ENCODE data around the gene MGAT5.

DNA sequence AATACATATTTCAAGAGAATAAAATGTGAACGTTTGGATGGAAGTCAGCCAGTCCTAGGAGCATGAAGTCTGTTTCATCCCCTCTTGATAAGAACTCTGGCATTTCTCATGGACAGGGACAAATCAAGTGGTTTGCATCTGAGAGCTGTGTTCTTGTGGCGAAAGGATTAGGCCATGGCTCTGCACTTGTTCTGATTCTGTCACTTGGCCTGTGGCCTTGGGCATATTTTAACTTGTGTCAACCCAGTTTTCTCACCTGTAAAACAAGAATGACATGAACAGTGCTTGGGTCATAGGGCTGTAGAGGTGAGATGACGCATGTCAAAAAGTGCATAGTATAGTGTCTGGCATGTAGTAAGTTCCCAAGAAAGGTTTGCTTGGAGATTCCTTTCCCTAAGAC, 125.8 kb downstream of the MGAT5 start:
- TF ChIP-seq, protein P1, sequence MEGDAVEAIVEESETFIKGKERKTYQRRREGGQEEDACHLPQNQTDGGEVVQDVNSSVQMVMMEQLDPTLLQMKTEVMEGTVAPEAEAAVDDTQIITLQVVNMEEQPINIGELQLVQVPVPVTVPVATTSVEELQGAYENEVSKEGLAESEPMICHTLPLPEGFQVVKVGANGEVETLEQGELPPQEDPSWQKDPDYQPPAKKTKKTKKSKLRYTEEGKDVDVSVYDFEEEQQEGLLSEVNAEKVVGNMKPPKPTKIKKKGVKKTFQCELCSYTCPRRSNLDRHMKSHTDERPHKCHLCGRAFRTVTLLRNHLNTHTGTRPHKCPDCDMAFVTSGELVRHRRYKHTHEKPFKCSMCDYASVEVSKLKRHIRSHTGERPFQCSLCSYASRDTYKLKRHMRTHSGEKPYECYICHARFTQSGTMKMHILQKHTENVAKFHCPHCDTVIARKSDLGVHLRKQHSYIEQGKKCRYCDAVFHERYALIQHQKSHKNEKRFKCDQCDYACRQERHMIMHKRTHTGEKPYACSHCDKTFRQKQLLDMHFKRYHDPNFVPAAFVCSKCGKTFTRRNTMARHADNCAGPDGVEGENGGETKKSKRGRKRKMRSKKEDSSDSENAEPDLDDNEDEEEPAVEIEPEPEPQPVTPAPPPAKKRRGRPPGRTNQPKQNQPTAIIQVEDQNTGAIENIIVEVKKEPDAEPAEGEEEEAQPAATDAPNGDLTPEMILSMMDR (conservative IDR thresholded peaks at IDR 0.05), result no peak
- TF ChIP-seq ZFX (IDR thresholded peaks at IDR 0.05), result no peak
